DOHH2 (cell line): ENCODE data around the gene CSF3.

ENCODE experiments used
- EZH2phosphoT487 ChIP-seq: fragments of 200-600 bp; sonication (generic); IDR thresholded peaks from 2 replicates; pipeline ENCODE4 v1.6.1; 2017; ENCODE audit warnings: borderline replicate concordance, mild to moderate bottlenecking, antibody characterized with exemption, low read length, moderate library complexity, mixed read lengths
- TF ChIP-seq, protein P1 (sequence below): fragments of 200-600 bp; sonication (generic); IDR thresholded peaks from one replicate; pipeline ENCODE4 v1.5.1; 2014; ENCODE audit warnings: antibody characterized with exemption, mild to moderate bottlenecking, low read depth, low read length; ENCODE audit not compliant: poor library complexity, severe bottlenecking

- TF ChIP-seq, protein P1, sequence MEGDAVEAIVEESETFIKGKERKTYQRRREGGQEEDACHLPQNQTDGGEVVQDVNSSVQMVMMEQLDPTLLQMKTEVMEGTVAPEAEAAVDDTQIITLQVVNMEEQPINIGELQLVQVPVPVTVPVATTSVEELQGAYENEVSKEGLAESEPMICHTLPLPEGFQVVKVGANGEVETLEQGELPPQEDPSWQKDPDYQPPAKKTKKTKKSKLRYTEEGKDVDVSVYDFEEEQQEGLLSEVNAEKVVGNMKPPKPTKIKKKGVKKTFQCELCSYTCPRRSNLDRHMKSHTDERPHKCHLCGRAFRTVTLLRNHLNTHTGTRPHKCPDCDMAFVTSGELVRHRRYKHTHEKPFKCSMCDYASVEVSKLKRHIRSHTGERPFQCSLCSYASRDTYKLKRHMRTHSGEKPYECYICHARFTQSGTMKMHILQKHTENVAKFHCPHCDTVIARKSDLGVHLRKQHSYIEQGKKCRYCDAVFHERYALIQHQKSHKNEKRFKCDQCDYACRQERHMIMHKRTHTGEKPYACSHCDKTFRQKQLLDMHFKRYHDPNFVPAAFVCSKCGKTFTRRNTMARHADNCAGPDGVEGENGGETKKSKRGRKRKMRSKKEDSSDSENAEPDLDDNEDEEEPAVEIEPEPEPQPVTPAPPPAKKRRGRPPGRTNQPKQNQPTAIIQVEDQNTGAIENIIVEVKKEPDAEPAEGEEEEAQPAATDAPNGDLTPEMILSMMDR, result no peak
- no peak for TF ChIP-seq EZH2phosphoT487
Measured at GRCh38 chr17:40022497-40022896, 7.3 kb downstream of the CSF3 start.
